Activated B cell treated with CpG ODN at 0.5 μM for 24 hours (primary cell): ENCODE measurements around the gene SFI1. TPM values are rescaled to one million over a fixed set of nuclear protein-coding genes. Genes with fewer than 3 reads are reported as not detected.
A peak's percentile ranks its signal among the peaks of the same experiment; 100 is the strongest.
"Not testable (repeated sequence)": the region's sequence is repeated elsewhere in the genome, so short reads cannot be mapped to it uniquely, and the experiment has no call there.

Experiments
- ATAC-seq: fragments of 200-7000 bp; cut with Tn5 transposase; one replicate; pipeline ENCODE4 v1.10.0; 2021; ENCODE audit warnings: low read depth, mild to moderate bottlenecking, moderate library complexity
- CTCF ChIA-PET: fragments of 350-600 bp; sonication (Branson Sonifier 250); formaldehyde crosslinking; loops from one replicate; lab custom pipeline; 2021; ENCODE audit warnings: antibody characterized with exemption; lab: Charles Lee
- POLR2A ChIA-PET: fragments of 350-600 bp; sonication (Branson Sonifier 250); formaldehyde crosslinking; loops from one replicate; lab custom pipeline; 2021; ENCODE audit warnings: antibody characterized with exemption; lab: Charles Lee
- DNase-seq: peaks from one replicate; pipeline ENCODE4 v3.0.0; 2022
- H3K27ac Mint-ChIP-seq: one replicate; pipeline ENCODE4 v1.8.0; 2020; ENCODE audit warnings: mixed read lengths
- H3K27me3 Mint-ChIP-seq: one replicate; pipeline ENCODE4 v1.8.0; 2021; ENCODE audit warnings: mixed read lengths
- H3K36me3 Mint-ChIP-seq: one replicate; pipeline ENCODE4 v1.8.0; 2021; ENCODE audit warnings: low read depth, mixed read lengths
- H3K4me1 Mint-ChIP-seq: one replicate; pipeline ENCODE4 v1.8.0; 2021; ENCODE audit warnings: mixed read lengths
- H3K4me3 Mint-ChIP-seq: one replicate; pipeline ENCODE4 v1.8.0; 2020; ENCODE audit warnings: mild to moderate bottlenecking, mixed read lengths
- H3K9me3 Mint-ChIP-seq: one replicate; pipeline ENCODE4 v1.8.0; 2020; ENCODE audit warnings: mixed read lengths
- CTCF ChIP-seq: fragments of 200-600 bp; IDR thresholded peaks from one replicate; pipeline ENCODE4 v1.8.0; 2022; ENCODE audit warnings: antibody characterized with exemption, mild to moderate bottlenecking
- intact Hi-C: fragments of 100-400 bp; cut with micrococcal nuclease; formaldehyde crosslinking; loops from one replicate; pipeline ENCODE4 v1.15.1; 2024
- total RNA-seq: library from RNA; stranded (reverse); gene quantifications from 2 replicates; pipeline ENCODE4 v1.2.3, GENCODE V29; 2022

Gene SFI1
- total RNA-seq, 1 donor from 2014 or later, result 126 TPM

- intact Hi-C loops, result loop anchor here (5.0 to 10.0 kb wide), 3 partner anchors 407 to 1135 kb away; partner anchors contain the start of genes CCDC157, SF3A1, SMTN and YWHAH
- ATAC-seq, result no peak
- Mint-ChIP-seq H3K9me3 (no peaks in the 10 kb centered on the region), H3K36me3 (peaks cover 22% of the 10 kb centered on the region), H3K4me1 (peaks cover 57% of the 10 kb centered on the region), H3K27me3 (no peaks in the 10 kb centered on the region), H3K27ac (peak overlapping the region; percentile 100), H3K4me3 (no peak overlapping the region)
- POLR2A ChIA-PET, result no interaction called here
- no peak for DNase-seq
- CTCF ChIA-PET, result no interaction called here
- TF ChIP-seq CTCF, result no peak
These were observed 4.2 kb upstream of the SFI1 start for GRCh38 chr22:31492151-31492550.

- H3K4me3 Mint-ChIP-seq, ATAC-seq, H3K27me3 Mint-ChIP-seq, H3K9me3 Mint-ChIP-seq, DNase-seq, CTCF ChIA-PET: not testable (repeated sequence)
- intact Hi-C loops, result loop anchor here (5.0 to 10.0 kb wide), 3 partner anchors 409 to 1136 kb away; partner anchors contain the start of genes CCDC157, SF3A1, SMTN and YWHAH
- peaks cover 22% of the 10 kb centered on the region for H3K36me3 Mint-ChIP-seq
- POLR2A ChIA-PET, result interaction anchor here (0.7 kb wide), 1 partner anchor 147 kb away, joined by 3 read pairs; the partner anchor contains the start of gene PATZ1
- peak overlapping the region; percentile 72 for H3K27ac Mint-ChIP-seq
- peaks cover 56% of the 10 kb centered on the region for H3K4me1 Mint-ChIP-seq
These were observed 3.0 kb upstream of the SFI1 start for GRCh38 chr22:31493355-31493754.

- ATAC-seq (no peak), DNase-seq (no peak)
- intact Hi-C loops, result loop anchor here (5.0 to 10.0 kb wide), 3 partner anchors 411 to 982 kb away; partner anchors contain the start of genes SMTN and YWHAH
- Mint-ChIP-seq H3K27me3 (no peaks in the 10 kb centered on the region), H3K36me3 (peaks cover 15% of the 10 kb centered on the region), H3K27ac (peak overlapping the region; percentile 97), H3K9me3 (no peaks in the 10 kb centered on the region), H3K4me3 (peak overlapping the region; percentile 95), H3K4me1 (peaks cover 51% of the 10 kb centered on the region)
- ChIA-PET POLR2A (interaction anchor here (0.6 to 1.7 kb wide), 4 partner anchors 18 to 149 kb away, joined by 3 to 4 read pairs (median 4); no protein-coding TSS in a partner anchor), CTCF (interaction anchor here (0.7 to 0.8 kb wide), 2 partner anchors 27 to 43 kb away, joined by 3 read pairs; no protein-coding TSS in a partner anchor)
- TF ChIP-seq CTCF, result no peak
These were observed 993 bp upstream of the SFI1 start for GRCh38 chr22:31495343-31495742.

DNA sequence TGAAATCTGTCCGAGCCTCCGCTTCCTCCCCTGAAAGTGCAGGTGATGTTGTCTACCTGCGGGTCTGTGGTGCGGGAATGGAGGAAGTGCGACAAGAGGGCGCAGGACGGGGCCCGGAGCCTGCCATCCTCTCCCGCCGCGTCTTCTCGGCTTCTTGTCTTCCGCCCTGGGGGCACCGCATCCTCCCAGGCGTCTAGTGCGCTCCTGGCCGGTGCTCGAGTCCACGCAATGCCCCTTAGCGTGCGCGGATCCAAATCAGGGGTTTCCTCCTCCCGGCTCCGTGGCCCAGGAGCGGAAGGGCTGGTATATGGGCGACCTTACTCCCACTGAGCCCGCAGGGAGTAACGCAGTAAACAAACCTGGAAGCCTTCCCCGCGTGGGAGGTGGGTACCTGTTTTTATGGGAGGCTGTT, 405 bp downstream of the SFI1 start:
- Mint-ChIP-seq H3K4me3 (peak overlapping the region; percentile 95), H3K36me3 (peaks cover 14% of the 10 kb centered on the region), H3K27ac (peak overlapping the region; percentile 97), H3K4me1 (peaks cover 39% of the 10 kb centered on the region), H3K27me3 (no peaks in the 10 kb centered on the region), H3K9me3 (no peaks in the 10 kb centered on the region)
- ChIA-PET CTCF (no interaction called here), POLR2A (interaction anchor here (0.8 to 1.0 kb wide), 2 partner anchors 18 to 97 kb away, joined by 3 read pairs; partner anchors contain the start of gene DRG1)
- intact Hi-C loops, result loop anchor here (1.0 to 10.0 kb wide), 10 partner anchors 7 to 981 kb away; partner anchors contain the start of genes DRG1, EIF4ENIF1, SMTN and YWHAH
- ATAC-seq, result peak; percentile 23
- no peak for DNase-seq
- no peak for TF ChIP-seq CTCF

DNA sequence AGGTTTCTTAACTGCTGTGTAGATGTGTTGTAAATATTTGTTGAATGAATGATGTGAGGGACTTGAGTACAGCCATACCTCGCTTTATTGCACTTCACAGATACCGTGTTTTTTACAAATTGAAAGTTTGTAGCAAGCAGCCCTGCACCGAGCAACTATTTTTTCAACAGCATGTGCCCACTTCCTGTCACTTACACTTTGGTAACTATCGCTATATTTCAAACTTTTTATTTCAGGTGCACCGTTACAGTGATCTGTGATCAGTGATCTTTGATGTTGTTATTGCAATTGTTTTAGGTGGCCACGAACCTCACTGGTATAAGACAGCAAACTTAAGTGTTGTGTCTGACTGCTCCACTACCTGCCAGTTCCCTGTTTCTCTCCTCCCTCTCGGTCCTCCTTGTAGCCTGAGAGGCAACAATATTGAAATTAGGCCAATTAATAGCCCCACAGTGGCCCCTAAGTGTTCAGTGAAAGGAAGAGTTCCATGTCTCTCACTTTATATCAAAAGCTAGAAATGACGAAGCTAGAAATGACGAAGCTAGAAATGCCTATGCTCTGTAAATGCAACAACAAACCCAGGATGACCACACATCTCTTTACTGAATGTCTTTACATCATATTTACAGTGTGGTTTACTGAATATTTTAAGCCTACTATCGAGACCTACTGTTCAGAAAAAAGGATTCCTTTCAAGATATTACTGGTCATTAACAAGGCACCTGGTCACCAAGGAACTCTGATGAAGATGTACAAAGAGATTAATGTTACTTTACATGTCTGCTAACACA, 1.0 kb downstream of the SFI1 start:
- Mint-ChIP-seq H3K4me3 (peak overlapping the region; percentile 95), H3K27ac (peak overlapping the region; percentile 97), H3K9me3 (no peaks in the 10 kb centered on the region), H3K27me3 (no peaks in the 10 kb centered on the region), H3K4me1 (peaks cover 38% of the 10 kb centered on the region), H3K36me3 (peaks cover 16% of the 10 kb centered on the region)
- ATAC-seq, result no peak
- TF ChIP-seq CTCF, result no peak
- POLR2A ChIA-PET, result interaction anchor here (0.5 to 1.0 kb wide), 2 partner anchors 151 to 229 kb away, joined by 3 to 7 read pairs; no protein-coding TSS in a partner anchor
- DNase-seq, result no peak
- intact Hi-C loops, result loop anchor here (1.0 to 10.0 kb wide), 7 partner anchors 8 to 980 kb away; partner anchors contain the start of genes DRG1, EIF4ENIF1, SMTN and YWHAH
- CTCF ChIA-PET, result no interaction called here
